Measurements from ENCODE around the gene KLF7.

- TF ChIP-seq CREB1 (IDR thresholded peaks at IDR 0.05; ENCODE audit: low read depth) (no peak), REST (IDR thresholded peaks at IDR 0.05; ENCODE audit: low read depth) (no peak), TAF1 (IDR thresholded peaks at IDR 0.05; ENCODE audit: low read depth) (no peak), CEBPB (IDR thresholded peaks at IDR 0.05) (no peak), USF1 (IDR thresholded peaks at IDR 0.05) (no peak), RAD21 (IDR thresholded peaks at IDR 0.05; ENCODE audit: low read depth) (no peak), EP300 (IDR thresholded peaks at IDR 0.05; ENCODE audit: borderline replicate concordance) (no peak), YY1 (IDR thresholded peaks at IDR 0.05; ENCODE audit: low read depth) (no peak), TEAD4 (IDR thresholded peaks at IDR 0.05) (no peak), MAX (IDR thresholded peaks at IDR 0.05) (no peak)
Measured at GRCh38 chr2:207075456-207075855, 90.3 kb downstream of the KLF7 start.

All from Ishikawa (cell line).